ENCODE results near the gene WDR75. TPM values are rescaled to one million over a fixed set of nuclear protein-coding genes. Genes with fewer than 3 reads are reported as not detected.

The WDR75 gene
- total RNA-seq, 1 experiment from 2014 or later: 18.5 TPM

DNA sequence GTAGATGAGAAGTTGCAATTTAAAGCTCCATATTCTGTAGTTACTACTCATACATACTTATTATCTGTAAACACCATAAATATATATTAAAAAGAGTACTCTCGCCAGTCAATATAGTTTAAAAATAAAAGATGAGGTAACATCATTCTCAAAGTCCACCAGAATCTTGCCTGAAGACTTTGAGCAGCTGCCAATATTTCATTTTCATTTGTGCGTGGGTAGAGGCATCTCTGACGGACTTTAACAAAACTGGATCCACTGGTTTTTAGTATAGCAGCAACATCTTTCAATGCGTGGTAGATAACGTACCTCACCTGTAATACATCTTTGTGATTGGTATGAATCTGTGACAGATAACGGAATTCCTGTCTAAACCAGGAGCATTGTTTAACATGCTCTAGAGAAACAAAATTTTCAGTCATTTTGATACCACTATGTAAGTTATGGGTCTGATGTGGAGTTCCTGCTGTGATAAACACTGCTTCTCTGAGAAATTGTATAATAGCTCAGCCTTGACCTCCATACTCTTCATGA is 45.0 kb downstream of the WDR75 start:
- CTCF ChIA-PET: no interaction called here
- no TSS peak for BruUV-seq (replicated peaks)

DNA sequence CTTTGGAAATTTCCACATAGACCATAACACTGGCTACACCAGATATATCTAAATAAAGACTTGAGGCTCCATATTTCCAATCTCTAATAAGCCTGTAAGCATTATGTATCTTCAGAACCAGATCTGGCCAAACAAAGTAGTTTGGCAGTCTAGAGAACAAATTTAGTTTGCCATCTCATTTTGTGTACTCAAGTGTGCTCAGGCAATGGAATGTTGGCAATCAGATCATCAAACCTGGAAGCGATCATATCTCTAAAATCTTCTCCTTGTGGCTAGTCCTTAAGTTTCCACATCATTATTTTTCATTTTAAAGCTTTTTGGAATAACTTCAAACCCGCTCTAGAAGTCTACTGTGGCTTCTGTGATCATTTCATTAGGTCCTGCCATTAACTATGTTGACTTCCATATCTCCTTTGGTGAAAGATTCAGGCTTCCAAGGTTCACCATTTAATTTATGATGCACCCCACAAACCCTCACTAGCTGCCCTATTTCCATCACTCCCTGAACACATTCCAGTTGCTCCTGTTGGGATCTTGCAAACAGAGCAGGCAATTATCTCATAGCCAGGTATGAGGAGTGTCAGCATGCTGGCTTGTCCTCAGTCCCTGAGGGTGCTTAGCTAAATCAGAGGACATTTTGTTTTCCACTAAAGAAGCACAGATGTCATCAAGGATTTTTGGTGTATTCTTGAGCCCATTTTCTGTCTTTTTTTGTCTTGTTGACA is 46.2 kb downstream of the WDR75 start:
- intact Hi-C loops (cut with micrococcal nuclease; ENCODE audit: unreplicated experiment): loop anchor here (10.0 kb wide), 1 partner anchor 87 kb away; no protein-coding TSS in a partner anchor
- TF ChIP-seq, protein P1, sequence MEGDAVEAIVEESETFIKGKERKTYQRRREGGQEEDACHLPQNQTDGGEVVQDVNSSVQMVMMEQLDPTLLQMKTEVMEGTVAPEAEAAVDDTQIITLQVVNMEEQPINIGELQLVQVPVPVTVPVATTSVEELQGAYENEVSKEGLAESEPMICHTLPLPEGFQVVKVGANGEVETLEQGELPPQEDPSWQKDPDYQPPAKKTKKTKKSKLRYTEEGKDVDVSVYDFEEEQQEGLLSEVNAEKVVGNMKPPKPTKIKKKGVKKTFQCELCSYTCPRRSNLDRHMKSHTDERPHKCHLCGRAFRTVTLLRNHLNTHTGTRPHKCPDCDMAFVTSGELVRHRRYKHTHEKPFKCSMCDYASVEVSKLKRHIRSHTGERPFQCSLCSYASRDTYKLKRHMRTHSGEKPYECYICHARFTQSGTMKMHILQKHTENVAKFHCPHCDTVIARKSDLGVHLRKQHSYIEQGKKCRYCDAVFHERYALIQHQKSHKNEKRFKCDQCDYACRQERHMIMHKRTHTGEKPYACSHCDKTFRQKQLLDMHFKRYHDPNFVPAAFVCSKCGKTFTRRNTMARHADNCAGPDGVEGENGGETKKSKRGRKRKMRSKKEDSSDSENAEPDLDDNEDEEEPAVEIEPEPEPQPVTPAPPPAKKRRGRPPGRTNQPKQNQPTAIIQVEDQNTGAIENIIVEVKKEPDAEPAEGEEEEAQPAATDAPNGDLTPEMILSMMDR (conservative IDR thresholded peaks at IDR 0.05): no peak
- TF ChIP-seq EZH2 (IDR thresholded peaks at IDR 0.05; ENCODE audit: low read depth): no peak

More for the DNA sequence above, 45.0 kb downstream of the WDR75 start:
- Histone ChIP-seq H4K20me1 (ENCODE audit: insufficient read depth) (no peaks in the 10 kb centered on the region), H3K9me3 (ENCODE audit: insufficient read depth, low read depth) (no peaks in the 10 kb centered on the region), H3K36me3 (ENCODE audit: low read depth) (no peaks in the 10 kb centered on the region), H3F3A (ENCODE audit: insufficient read depth, low read depth) (no peaks in the 10 kb centered on the region; the same call in 1 of the 2 replicates), H3K79me2 (ENCODE audit: low read depth) (no peaks in the 10 kb centered on the region), H2AFZ (no peak overlapping the region), H3K4me3 (no peak overlapping the region), H3K4me2 (no peak overlapping the region), H3K27me3 (ENCODE audit: insufficient read depth, low read depth) (no peaks in the 10 kb centered on the region), H3K9me2 (ENCODE audit: insufficient read depth) (no peaks in the 10 kb centered on the region), H3K27ac (no peak overlapping the region), H3K4me1 (replicated peaks; ENCODE audit: insufficient read depth) (peaks cover 4% of the 10 kb centered on the region)
- POLR2A ChIA-PET (ENCODE audit: unreplicated experiment): no interaction called here
- no peak for DNase-seq
- no peak for TF ChIP-seq EZH2 (IDR thresholded peaks at IDR 0.05; ENCODE audit: low read depth)
- TF ChIP-seq, protein P1 (conservative IDR thresholded peaks at IDR 0.05): no peak
- intact Hi-C loops (cut with micrococcal nuclease; ENCODE audit: unreplicated experiment): loop anchor here (10.0 kb wide), 1 partner anchor 88 kb away; no protein-coding TSS in a partner anchor

DNA sequence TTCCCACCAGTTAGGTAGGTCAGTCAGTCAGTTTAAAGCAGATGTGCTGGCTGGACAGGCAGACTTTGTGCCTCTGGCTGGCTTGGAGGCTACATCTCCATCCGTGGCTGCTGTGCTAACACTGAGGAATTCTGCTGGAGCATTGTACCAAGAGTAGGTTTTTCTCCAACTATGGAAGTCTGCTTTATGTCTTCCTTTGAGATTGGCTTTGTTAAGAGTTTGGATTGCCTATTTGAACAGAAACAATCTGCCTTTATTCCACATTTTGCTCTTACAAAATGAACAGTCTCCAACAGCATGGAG is 46.7 kb downstream of the WDR75 start:
- ChIA-PET POLR2A (ENCODE audit: unreplicated experiment) (no interaction called here), CTCF (no interaction called here)
- no peaks in the 10 kb centered on the region for H3K9me2 ChIP-seq (ENCODE audit: insufficient read depth)
- H3F3A ChIP-seq (ENCODE audit: insufficient read depth, low read depth): no peaks in the 10 kb centered on the region; the same call in 1 of the 2 replicates
- no peak for DNase-seq
- H2AFZ ChIP-seq: no peak overlapping the region
- no peak overlapping the region for H3K4me3 ChIP-seq
- no peaks in the 10 kb centered on the region for H3K36me3 ChIP-seq (ENCODE audit: low read depth)
- no peaks in the 10 kb centered on the region for H3K4me1 ChIP-seq (replicated peaks; ENCODE audit: insufficient read depth)
- BruUV-seq (replicated peaks): no TSS peak
- H3K79me2 ChIP-seq (ENCODE audit: low read depth): no peaks in the 10 kb centered on the region
- no peaks in the 10 kb centered on the region for H3K9me3 ChIP-seq (ENCODE audit: insufficient read depth, low read depth)
- H4K20me1 ChIP-seq (ENCODE audit: insufficient read depth): no peaks in the 10 kb centered on the region
- no peaks in the 10 kb centered on the region for H3K27me3 ChIP-seq (ENCODE audit: insufficient read depth, low read depth)
- intact Hi-C loops (cut with micrococcal nuclease; ENCODE audit: unreplicated experiment): loop anchor here (10.0 kb wide), 1 partner anchor 87 kb away; no protein-coding TSS in a partner anchor
- H3K27ac ChIP-seq: no peak overlapping the region
- no peak overlapping the region for H3K4me2 ChIP-seq
- no peak for TF ChIP-seq EZH2 (IDR thresholded peaks at IDR 0.05; ENCODE audit: low read depth)
- TF ChIP-seq, protein P1 (conservative IDR thresholded peaks at IDR 0.05): no peak

More for the DNA sequence above, 46.2 kb downstream of the WDR75 start:
- Histone ChIP-seq H3K27me3 (ENCODE audit: insufficient read depth, low read depth) (no peaks in the 10 kb centered on the region), H3F3A (ENCODE audit: insufficient read depth, low read depth) (no peaks in the 10 kb centered on the region; the same call in 1 of the 2 replicates), H3K9me2 (ENCODE audit: insufficient read depth) (no peaks in the 10 kb centered on the region), H3K4me3 (no peak overlapping the region), H3K4me1 (replicated peaks; ENCODE audit: insufficient read depth) (no peaks in the 10 kb centered on the region), H3K27ac (no peak overlapping the region), H3K9me3 (ENCODE audit: insufficient read depth, low read depth) (no peaks in the 10 kb centered on the region), H3K79me2 (ENCODE audit: low read depth) (no peaks in the 10 kb centered on the region), H3K36me3 (ENCODE audit: low read depth) (no peaks in the 10 kb centered on the region), H4K20me1 (ENCODE audit: insufficient read depth) (no peaks in the 10 kb centered on the region), H2AFZ (no peak overlapping the region), H3K4me2 (no peak overlapping the region)
- ChIA-PET CTCF (no interaction called here), POLR2A (ENCODE audit: unreplicated experiment) (no interaction called here)
- no peak for DNase-seq
- no TSS peak for BruUV-seq (replicated peaks)
